HepG2 (cell line): ENCODE results near the gene MRPS31. TPM values are rescaled to one million over a fixed set of nuclear protein-coding genes. Genes with fewer than 3 reads are reported as not detected.

Experiments used
- ATAC-seq: fragments of 200-7000 bp; cut with Tn5 transposase; 3 replicates; pipeline ENCODE4 v1.9.1; 2020; ENCODE audit warnings: mild to moderate bottlenecking, moderate library complexity
- BruUV-seq: library from RNA; stranded (reverse); fragments of 400-500 nt; replicated peaks from 2 replicates; lab custom pipeline; 2021; lab: Mats Ljungman, UMichigan
- CTCF ChIA-PET: fragments of 300-600 bp; formaldehyde crosslinking; extraction: SDS; loops from one replicate; lab custom pipeline; 2021; ENCODE audit warnings: low total read pairs, inconsistent platforms, low intra/inter-chr PET ratio; lab: Yijun Ruan, JAX
- POLR2A ChIA-PET: fragments of 350-600 bp; sonication (Branson Sonifier 250); formaldehyde crosslinking; loops from one replicate; lab custom pipeline; 2020; ENCODE audit warnings: antibody characterized with exemption, inconsistent platforms; lab: Yijun Ruan, JAX
- DNase-seq: peaks from one replicate; pipeline ENCODE4 v3.0.0-alpha.2; 2015; ENCODE audit warnings: low spot score
- FAIRE-seq: peaks from 3 replicates; lab custom pipeline; 2011; peaks lifted over from hg19 to GRCh38; lab: Jason Lieb, UNC
- H2AFZ ChIP-seq: one replicate; pipeline ENCODE4 v1.6.1; 2011; ENCODE audit warnings: low read length, inconsistent platforms
- H3K27ac ChIP-seq: fragments of 300-600 bp; 3 replicates; pipeline ENCODE4 v1.8.0; 2011; ENCODE audit warnings: mixed run types, mild to moderate bottlenecking, mixed read lengths, low read length, inconsistent platforms; ENCODE audit not compliant: insufficient read depth; ENCODE audit errors: extremely low read length
- H3K27me3 ChIP-seq, 2 experiments: fragments of 200-600 bp in 1 of 2; 2 replicates in 1 of 2; 3 replicates in 1 of 2; pipeline versions ENCODE4 v1.6.0 to v1.8.0; 2011; ENCODE audit warnings: low read length in 2 of 2, mild to moderate bottlenecking in 2 of 2, moderate library complexity in 2 of 2, inconsistent platforms in 1 of 2; ENCODE audit not compliant: insufficient read depth in 2 of 2, control insufficient read depth in 1 of 2
- H3K36me3 ChIP-seq, 2 experiments: fragments of 200-600 bp in 1 of 2; replicated peaks in 1 of 2; 2 replicates in 1 of 2; 3 replicates in 1 of 2; pipeline versions ENCODE4 v1.5.1 to v1.8.0; 2011; ENCODE audit warnings: low read length in 2 of 2, inconsistent platforms in 1 of 2; ENCODE audit not compliant: insufficient read depth in 2 of 2, control insufficient read depth in 1 of 2
- H3K4me1 ChIP-seq: 2 replicates; pipeline ENCODE4 v1.5.1; 2012; ENCODE audit warnings: low read length, inconsistent platforms; ENCODE audit not compliant: insufficient read depth
- H3K4me2 ChIP-seq: 2 replicates; pipeline ENCODE4 v1.6.0; 2011; ENCODE audit warnings: low read depth, low read length, inconsistent platforms
- H3K4me3 ChIP-seq, 3 experiments: fragments of 200-600 bp in 1 of 3; sonication (generic), shearing (Covaris generic) in 1 of 3; replicated peaks in 1 of 3; 2 replicates each; pipeline ENCODE4 v1.5.1; 2011 to 2016; ENCODE audit warnings: low read length in 3 of 3, inconsistent platforms in 2 of 3, low read depth in 2 of 3, mild to moderate bottlenecking in 2 of 3, control low read depth in 1 of 3, mixed read lengths in 1 of 3; ENCODE audit not compliant: insufficient read depth in 1 of 3
- H3K79me2 ChIP-seq: one replicate; pipeline ENCODE4 v1.6.1; 2011; ENCODE audit warnings: low read length, inconsistent platforms; ENCODE audit not compliant: insufficient read depth
- H3K9ac ChIP-seq: 2 replicates; pipeline ENCODE4 v1.6.0; 2011; ENCODE audit warnings: mild to moderate bottlenecking, low read depth, low read length, inconsistent platforms; ENCODE audit not compliant: insufficient read depth
- H3K9me3 ChIP-seq: 2 replicates; pipeline ENCODE4 v1.5.1; 2012; ENCODE audit warnings: mild to moderate bottlenecking, low read length
- H4K20me1 ChIP-seq: 2 replicates; pipeline ENCODE4 v1.6.0; 2011; ENCODE audit warnings: inconsistent platforms, mild to moderate bottlenecking, low read length, moderate library complexity; ENCODE audit not compliant: insufficient read depth
- ATF7-NPFF ChIP-seq: sonication (generic); formaldehyde crosslinking; IDR thresholded peaks from 2 replicates; pipeline ENCODE4 v1.8.1; 2023; ENCODE audit warnings: mild to moderate bottlenecking, low read depth, missing genetic modification reagents, moderate library complexity
- CC2D1A ChIP-seq: sonication (generic); formaldehyde crosslinking; IDR thresholded peaks from 2 replicates; pipeline ENCODE4 v1.8.1; 2023; ENCODE audit warnings: mild to moderate bottlenecking, missing genetic modification reagents
- CCAR2 ChIP-seq: fragments of 200-400 bp; formaldehyde crosslinking; optimal IDR thresholded peaks from 2 replicates; pipeline ENCODE3; 2018; ENCODE audit warnings: low read depth, mild to moderate bottlenecking, low read length, moderate library complexity
- CEBPG ChIP-seq: IDR thresholded peaks from 2 replicates; pipeline ENCODE4 v1.6.1; 2016
- CREB1 ChIP-seq, 2 experiments: fragments of 450-650 bp in 1 of 2; IDR thresholded peaks; 2 replicates each; pipeline ENCODE4 v1.6.1; 2016 to 2017; ENCODE audit warnings: control low read depth in 1 of 2, mild to moderate bottlenecking in 1 of 2, missing compliant biosample characterization in 1 of 2, missing genetic modification characterization in 1 of 2
- ERF ChIP-seq: IDR thresholded peaks from 2 replicates; pipeline ENCODE4 v1.6.1; 2018; ENCODE audit warnings: missing biosample characterization, missing genetic modification reagents
- HHEX ChIP-seq: IDR thresholded peaks from 2 replicates; pipeline ENCODE4 v1.6.1; 2016; ENCODE audit warnings: control low read depth
- KDM2A ChIP-seq: sonication (generic); formaldehyde crosslinking; IDR thresholded peaks from 2 replicates; pipeline ENCODE4 v1.4.0; 2020; ENCODE audit warnings: low read depth, missing genetic modification reagents, borderline replicate concordance
- MYPOP ChIP-seq: sonication (generic); formaldehyde crosslinking; IDR thresholded peaks from 2 replicates; pipeline ENCODE4 v1.8.1; 2023; ENCODE audit warnings: mild to moderate bottlenecking, moderate library complexity, missing genetic modification reagents
- RARA ChIP-seq: IDR thresholded peaks from 2 replicates; pipeline ENCODE4 v1.6.1; 2016; ENCODE audit warnings: missing genetic modification reagents, missing compliant biosample characterization
- RBM39 ChIP-seq: fragments of 200-400 bp; formaldehyde crosslinking; IDR thresholded peaks from one replicate; pipeline ENCODE4 v1.6.1; 2018; ENCODE audit warnings: antibody characterized with exemption, mild to moderate bottlenecking, low read depth, low read length; ENCODE audit not compliant: poor library complexity, severe bottlenecking
- SOX5 ChIP-seq: IDR thresholded peaks from 2 replicates; pipeline ENCODE4 v1.6.1; 2016; ENCODE audit warnings: borderline replicate concordance
- TCF7 ChIP-seq: sonication (generic); IDR thresholded peaks from 2 replicates; pipeline ENCODE4 v1.6.1; 2016; ENCODE audit warnings: antibody characterized with exemption, low read depth
- TEAD3 ChIP-seq: optimal IDR thresholded peaks from 2 replicates; pipeline ENCODE3; 2016; ENCODE audit warnings: borderline replicate concordance
- THRA ChIP-seq: sonication (generic); formaldehyde crosslinking; IDR thresholded peaks from 2 replicates; pipeline ENCODE4 v1.4.0; 2020; ENCODE audit warnings: missing genetic modification reagents, borderline replicate concordance
- ZBTB26 ChIP-seq: IDR thresholded peaks from 2 replicates; pipeline ENCODE4 v1.6.1; 2016; ENCODE audit warnings: missing compliant biosample characterization, missing genetic modification reagents, borderline replicate concordance
- ZBTB3 ChIP-seq: sonication (generic); formaldehyde crosslinking; IDR thresholded peaks from 2 replicates; pipeline ENCODE4 v1.4.0; 2020; ENCODE audit warnings: low read depth, mild to moderate bottlenecking, moderate library complexity, missing genetic modification reagents, borderline replicate concordance
- ZFP36L1 ChIP-seq: sonication (generic); formaldehyde crosslinking; IDR thresholded peaks from 2 replicates; pipeline ENCODE4 v1.8.0; 2022; ENCODE audit warnings: mild to moderate bottlenecking, missing genetic modification reagents, moderate library complexity
- ZNF143 ChIP-seq: sonication (generic); formaldehyde crosslinking; IDR thresholded peaks from 2 replicates; pipeline ENCODE4 v1.4.0; 2020; ENCODE audit warnings: missing genetic modification reagents
- ZNF709 ChIP-seq: sonication (generic); formaldehyde crosslinking; IDR thresholded peaks from 2 replicates; pipeline ENCODE4 v1.5.0; 2020; ENCODE audit warnings: mild to moderate bottlenecking, missing genetic modification reagents
- ZNF746 ChIP-seq: sonication (generic); formaldehyde crosslinking; IDR thresholded peaks from 2 replicates; pipeline ENCODE4 v1.8.0; 2022; ENCODE audit warnings: mild to moderate bottlenecking, missing genetic modification reagents
- WGBS: methylation state at CpG from one replicate; pipeline ENCODE4 v1.1.6; 2017; ENCODE audit warnings: low lambda C conversion rate; 5-methylcytosine and 5-hydroxymethylcytosine counted together
- in situ Hi-C: cut with HindIII; loops from 2 replicates; pipeline ENCODE4 v1.10.0; 2017; ENCODE audit warnings: low pct_unique_long_range_greater_than_20kb; ENCODE audit not compliant: extremely low pct_ligation_motif_present
- intact Hi-C: fragments of 100-400 bp; cut with micrococcal nuclease; formaldehyde crosslinking; loops from one replicate; pipeline ENCODE4 v1.10.0; 2022; ENCODE audit not compliant: unreplicated experiment
- polyA plus RNA-seq, 8 experiments: library from polyadenylated mRNA; depleted of rRNA in 3 of 8; stranded (reverse) in 7 of 8; unstranded in 1 of 8; fragments of >200 nt; fragmentation: Illumina TruSeq in 4 of 8; extraction: Trizol in 4 of 8; gene quantifications; 2 replicates each; pipeline versions ENCODE4 v1.2.1 to v1.2.3, GENCODE V29; 2011 to 2016; ENCODE audit warnings: low read depth in 4 of 8, missing spikeins in 1 of 8, mixed read lengths in 1 of 8; ENCODE audit not compliant: insufficient read depth in 1 of 8
- total RNA-seq, 5 experiments: library from RNA; depleted of rRNA; stranded (reverse); fragments of >200 nt; fragmentation: Illumina TruSeq; extraction: Trizol; gene quantifications; 2 replicates each; pipeline ENCODE4 v1.2.3, GENCODE V29; 2016; ENCODE audit warnings: low read depth in 1 of 5

MRPS31 gene
- total and polyA plus RNA-seq, 2 of the 13 experiments (the other 11 are each of a cell fraction or from before 2014, with no cell fraction given), result 23.7 to 34.1 TPM

- TF ChIP-seq ZNF746 (CRISPR knock-in tag) (peak; percentile 22; the same call in 1 of the 2 replicates), ZBTB26 (CRISPR knock-in tag) (no peak), KDM2A (0 out of 2 replicates have a peak, but pooled peaks have one; percentile 19), CCAR2 (no peak)
- TF ChIP-seq, all 625 proteins: peak for 170
Measured at GRCh38 chr13:40786568-40786996, 15.6 kb upstream of the MRPS31 start (continued).

GRCh38 chr13:40784540-40784939 lies 13.6 kb upstream of the MRPS31 start:
- Histone ChIP-seq H3K27me3 (no peaks in the 10 kb centered on the region; a peak in 1 of 5 replicates), H2AFZ (peak overlapping the region; percentile 36), H3K36me3 (no peaks in the 10 kb centered on the region), H3K9me3 (no peaks in the 10 kb centered on the region), H3K27ac (no peak overlapping the region), H3K9ac (no peak overlapping the region), H3K79me2 (peaks cover 3% of the 10 kb centered on the region), H3K4me3 (no peak overlapping the region), H4K20me1 (no peaks in the 10 kb centered on the region), H3K4me2 (no peak overlapping the region), H3K4me1 (peaks cover 61% of the 10 kb centered on the region)
- FAIRE-seq, result peak; percentile 23
- ChIA-PET POLR2A (interaction anchor here (6.1 kb wide), 1 partner anchor 15 kb away, joined by 65 read pairs; no protein-coding TSS in a partner anchor), CTCF (no interaction called here)
- intact Hi-C loops, result loop anchor here (10.0 kb wide), 1 partner anchor 110 kb away; no protein-coding TSS in a partner anchor
- DNase-seq, result no peak
- 35% methylated on average over 4 of the region's 4 CpGs for WGBS
- in situ Hi-C loops, result no loop called here
- no peak for ATAC-seq
- BruUV-seq, result no TSS peak
- TF ChIP-seq CEBPG (CRISPR knock-in tag) (no peak), RBM39 (no peak), CC2D1A (CRISPR knock-in tag) (no peak), HHEX (no peak), ATF7-NPFF (CRISPR knock-in tag) (no peak), ERF (CRISPR knock-in tag) (no peak), SOX5 (CRISPR knock-in tag) (no peak), RARA (CRISPR knock-in tag) (0 out of 2 replicates have a peak, but pooled peaks have one; percentile 25), ZNF709 (CRISPR knock-in tag) (no peak), CREB1 (IDR thresholded peaks at IDR 0.05) (no peak), CREB1 (CRISPR knock-in tag; IDR thresholded peaks at IDR 0.05) (0 out of 2 replicates have a peak, but pooled peaks have one; percentile 17), TCF7 (0 out of 2 replicates have a peak, but pooled peaks have one; percentile 13), ZNF143 (no peak), TEAD3 (CRISPR knock-in tag) (peak; percentile 21), ZFP36L1 (no peak), ZBTB3 (CRISPR knock-in tag) (no peak), MYPOP (CRISPR knock-in tag) (no peak), THRA (CRISPR knock-in tag) (no peak)
